Peyer's patch (tissue), 4 donors: Measurements from ENCODE around the gene RFTN1.

Source experiments
- CTCF ChIP-seq, 6 experiments: fragments of 450-650 bp in 4 of 6; fragments of 200-600 bp in 2 of 6; sonication (generic) in 1 of 6; IDR thresholded peaks; one replicate each; pipeline ENCODE4 v1.5.1; 2017 to 2019; ENCODE audit warnings: antibody characterized with exemption in 6 of 6, mild to moderate bottlenecking in 3 of 6, moderate library complexity in 1 of 6
- POLR2A ChIP-seq, 2 donors: fragments of 450-650 bp; IDR thresholded peaks; one replicate each; pipeline ENCODE4 v1.5.1; 2017; ENCODE audit warnings: antibody characterized with exemption in 2 of 2, mild to moderate bottlenecking in 2 of 2, moderate library complexity in 2 of 2

- TF ChIP-seq POLR2A (IDR thresholded peaks at IDR 0.05) = no peak
- TF ChIP-seq CTCF (IDR thresholded peaks at IDR 0.05) = no peak
These were observed 163.4 kb downstream of the RFTN1 start for GRCh38 chr3:16349986-16350596.
